ENCODE data around the gene CAPN10. TPM values are rescaled to one million over a fixed set of nuclear protein-coding genes. Genes with fewer than 3 reads are reported as not detected.

Gene CAPN10
- polyA plus RNA-seq, 4 donors = 20.5 to 41.1 (median 20.8) TPM

GRCh38 chr2:240636563-240637115, 50.1 kb downstream of the CAPN10 start:
- DNase-seq (ENCODE audit: low read depth in 4 of 4, low spot score in 3 of 4) = no peak

GRCh38 chr2:240637116-240637900, 50.8 kb downstream of the CAPN10 start:
- DNase-seq (ENCODE audit: low read depth in 4 of 4, low spot score in 3 of 4) = no peak

DNA sequence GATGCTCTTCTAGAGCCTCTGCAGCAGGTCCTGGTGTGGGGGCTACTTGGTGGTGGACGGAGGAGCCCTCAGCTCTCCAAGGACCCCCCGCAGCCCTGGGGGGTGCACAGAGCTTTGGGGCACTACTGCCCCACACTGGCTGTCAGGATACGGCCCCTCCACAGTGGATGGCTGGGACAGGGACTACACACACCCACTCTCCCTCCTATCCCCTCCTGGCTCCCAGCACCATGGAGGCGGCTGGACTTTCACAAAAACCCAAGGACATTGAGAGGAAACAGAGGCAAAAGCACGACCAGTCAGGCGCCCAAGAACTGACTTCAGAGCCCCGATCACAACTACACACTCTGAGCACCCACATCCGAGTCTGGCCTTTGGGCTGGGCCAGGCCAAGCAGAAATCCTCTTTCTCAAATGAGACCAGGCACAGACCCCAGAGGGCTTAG, 51.4 kb downstream of the CAPN10 start:
- DNase-seq (ENCODE audit: low read depth in 4 of 4, low spot score in 3 of 4) = no peak

DNA sequence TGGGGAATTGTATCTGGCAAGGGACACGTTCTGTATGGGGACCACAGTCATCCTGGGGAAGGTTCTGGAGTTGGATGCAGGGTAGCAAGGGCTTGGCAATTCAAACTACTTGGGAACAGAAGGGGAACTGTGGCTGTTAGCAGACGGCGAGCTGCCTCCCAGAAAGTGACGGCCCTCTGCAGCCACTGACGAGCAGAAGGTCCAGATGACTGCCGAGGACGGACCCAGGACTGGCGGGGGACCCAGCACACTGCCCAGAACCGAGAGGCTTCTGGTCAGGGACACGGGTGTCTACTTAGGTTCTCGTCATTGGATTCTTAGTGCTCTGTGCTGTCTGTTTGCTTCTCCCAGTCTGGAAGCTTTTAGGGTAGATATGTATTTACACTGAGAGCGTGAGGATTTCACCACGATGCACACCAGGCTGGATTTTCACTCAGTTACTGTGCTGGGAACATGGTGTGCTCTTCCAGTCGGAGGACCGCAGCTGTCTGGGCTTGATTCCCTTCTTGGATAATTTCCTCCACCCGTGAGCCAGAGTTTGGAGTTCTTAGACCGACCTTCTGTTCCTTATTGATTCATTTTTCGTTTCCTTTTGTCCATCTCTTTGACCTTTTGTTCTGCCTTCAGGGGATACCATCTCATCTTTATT, 52.1 kb downstream of the CAPN10 start:
- no peak for DNase-seq (ENCODE audit: low read depth in 4 of 4, low spot score in 3 of 4)

GRCh38 chr2:240639566-240639965, 53.0 kb downstream of the CAPN10 start:
- DNase-seq (ENCODE audit: low read depth in 4 of 4, low spot score in 3 of 4) = no peak

- no peak for DNase-seq (ENCODE audit: low read depth in 4 of 4, low spot score in 3 of 4)
Measured at GRCh38 chr2:240640939-240641338, 54.4 kb downstream of the CAPN10 start.

DNA sequence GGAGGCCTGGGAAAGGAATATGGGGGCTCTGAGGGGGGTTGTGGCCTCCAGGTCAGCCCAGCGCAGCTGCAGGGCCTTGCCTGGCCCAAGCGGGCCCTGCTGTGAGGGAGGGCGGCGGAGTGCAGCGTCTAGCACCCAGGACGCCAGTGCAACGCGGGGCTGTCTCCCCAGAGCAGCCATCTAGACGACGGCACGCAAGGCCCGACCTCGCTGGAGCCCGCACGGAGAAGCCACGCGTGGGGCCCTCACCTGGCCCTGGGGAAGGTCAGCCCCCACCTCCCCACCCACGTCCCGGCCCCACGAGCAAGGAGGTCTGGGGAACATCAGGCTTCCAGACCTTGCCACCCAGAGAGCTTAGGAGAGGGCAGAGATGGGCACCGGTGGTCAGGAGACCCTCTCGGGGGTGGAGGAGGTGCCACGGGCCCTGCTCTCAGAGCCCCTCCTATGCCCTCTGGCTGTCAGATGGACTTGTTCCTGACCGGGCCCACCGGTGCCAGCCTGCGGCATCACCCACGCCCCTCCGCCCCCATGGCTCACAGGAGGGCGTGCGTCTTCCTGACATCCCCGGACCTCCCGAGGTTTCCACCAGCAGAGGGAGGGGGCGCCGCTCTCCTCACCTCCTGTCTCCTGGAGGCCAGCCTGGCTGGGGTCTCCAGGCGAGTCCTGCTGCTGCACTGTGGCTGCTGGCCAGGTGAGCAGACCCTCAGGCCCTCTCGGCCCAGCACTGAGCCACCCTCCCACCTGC, 55.7 kb downstream of the CAPN10 start:
- no peak for DNase-seq (ENCODE audit: low read depth in 4 of 4, low spot score in 3 of 4)

- no peak for DNase-seq (ENCODE audit: low read depth in 4 of 4, low spot score in 3 of 4)
Measured at GRCh38 chr2:240642806-240643092, 56.2 kb downstream of the CAPN10 start.

DNA sequence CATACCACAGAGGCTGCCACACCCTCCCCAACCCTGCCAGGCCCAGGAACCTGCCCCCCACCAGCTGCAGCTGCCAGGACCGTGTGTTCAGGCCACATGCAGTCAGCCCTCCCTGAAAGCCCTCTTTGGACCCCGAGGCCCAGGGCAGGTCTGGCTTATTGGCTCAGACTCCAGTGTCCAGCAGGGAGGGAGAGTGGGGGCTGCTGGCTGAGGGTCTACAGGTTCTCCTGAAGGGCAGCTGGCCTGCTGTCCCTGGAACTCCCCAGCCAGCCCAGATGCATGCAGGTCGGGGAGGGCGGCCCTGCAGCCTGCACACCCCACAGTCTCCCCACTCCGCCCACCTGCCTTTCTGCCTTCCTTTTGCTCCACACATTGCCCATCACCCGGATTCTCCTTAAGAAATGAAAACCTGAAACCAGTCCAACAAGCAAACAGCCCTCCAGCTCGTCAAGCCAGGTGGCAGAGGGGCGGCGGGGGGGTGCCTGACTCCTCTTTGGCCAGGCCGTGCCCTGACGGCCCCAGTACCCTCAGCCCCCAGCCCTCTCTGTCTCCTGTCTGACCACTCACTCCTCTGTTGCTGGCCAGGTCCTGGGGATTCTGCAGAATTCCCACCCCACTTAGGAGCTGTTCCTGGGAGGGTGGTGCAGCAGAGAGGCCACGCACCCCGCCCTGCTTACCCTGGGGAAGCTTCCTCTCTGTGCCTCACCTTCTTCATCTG, 56.7 kb downstream of the CAPN10 start:
- DNase-seq (ENCODE audit: low read depth in 4 of 4, low spot score in 3 of 4) = no peak

DNA sequence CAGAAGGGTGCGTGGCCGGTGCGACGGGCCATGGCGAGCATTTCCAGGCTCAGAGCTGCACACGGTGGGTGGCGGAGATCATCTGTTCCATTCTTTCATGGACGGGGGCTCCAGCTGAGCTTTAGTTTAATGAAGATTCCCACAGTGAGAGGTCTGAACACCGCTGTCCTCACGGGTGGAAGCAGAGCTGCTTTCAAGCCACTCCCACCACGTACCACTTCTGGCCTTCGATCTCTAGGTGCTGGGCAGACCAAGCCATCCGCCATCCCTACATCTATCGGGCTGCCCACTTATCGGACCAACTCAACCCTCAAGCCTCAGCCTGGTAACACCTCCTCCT, 57.2 kb downstream of the CAPN10 start:
- no peak for DNase-seq (ENCODE audit: low read depth in 4 of 4, low spot score in 3 of 4)

- no peak for DNase-seq (ENCODE audit: low read depth in 4 of 4, low spot score in 3 of 4)
Measured at GRCh38 chr2:240644171-240644651, 57.7 kb downstream of the CAPN10 start.

- no peak for DNase-seq (ENCODE audit: low read depth in 4 of 4, low spot score in 3 of 4)
Measured at GRCh38 chr2:240644859-240645301, 58.3 kb downstream of the CAPN10 start.

- no peak for DNase-seq (ENCODE audit: low read depth in 4 of 4, low spot score in 3 of 4)
Measured at GRCh38 chr2:240645346-240645745, 58.8 kb downstream of the CAPN10 start.

DNA sequence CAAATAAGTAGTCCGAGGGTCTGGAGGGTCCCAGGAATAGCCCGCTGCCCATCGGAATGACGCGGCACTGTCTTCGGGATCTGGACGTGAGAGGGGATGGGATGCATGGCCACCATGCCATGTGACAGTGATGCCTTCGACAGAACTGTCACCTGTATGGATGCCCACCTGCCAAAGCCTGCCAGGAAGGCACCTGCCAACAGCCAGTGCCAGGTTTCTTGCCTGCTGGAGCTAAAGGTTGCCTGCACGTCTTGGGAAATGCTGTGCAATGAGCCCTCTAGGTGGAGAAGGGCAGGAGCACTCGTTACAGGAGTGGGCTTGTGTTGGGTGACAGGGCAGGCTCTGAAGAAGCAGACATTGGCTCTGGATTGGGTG, 59.3 kb downstream of the CAPN10 start:
- no peak for DNase-seq (ENCODE audit: low read depth in 4 of 4, low spot score in 3 of 4)

GRCh38 chr2:240646176-240646899, 59.8 kb downstream of the CAPN10 start:
- DNase-seq (ENCODE audit: low read depth in 4 of 4, low spot score in 3 of 4) = no peak

GRCh38 chr2:240646900-240647502, 60.5 kb downstream of the CAPN10 start:
- DNase-seq (ENCODE audit: low read depth in 4 of 4, low spot score in 3 of 4) = no peak

GRCh38 chr2:240647503-240648154, 61.1 kb downstream of the CAPN10 start:
- no peak for DNase-seq (ENCODE audit: low read depth in 4 of 4, low spot score in 3 of 4)

DNA sequence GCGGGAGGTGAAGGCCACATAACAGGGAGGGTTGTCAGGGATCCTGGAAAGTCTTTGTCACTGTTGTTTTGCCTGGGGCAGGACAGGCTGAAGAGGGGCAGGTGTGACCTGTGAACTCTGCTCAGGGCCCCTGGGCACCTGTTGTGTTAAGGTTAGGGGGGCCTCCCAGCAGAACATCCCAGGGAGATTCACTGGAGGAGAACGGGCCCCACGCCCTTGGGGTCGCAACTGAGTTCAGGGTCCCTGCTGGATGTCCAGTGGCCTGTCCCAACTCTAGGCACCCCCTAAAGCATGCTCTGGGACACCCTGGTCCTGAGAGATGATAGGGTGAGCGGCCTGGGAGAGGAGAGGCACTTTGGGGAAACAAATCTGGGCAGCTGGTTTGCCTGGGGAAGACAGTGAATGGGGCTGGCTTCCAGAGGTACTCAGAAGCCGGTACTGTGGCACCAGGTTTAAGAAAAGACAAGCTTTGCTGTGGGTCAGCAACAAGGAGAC, 61.7 kb downstream of the CAPN10 start:
- DNase-seq (ENCODE audit: low read depth in 4 of 4, low spot score in 3 of 4) = no peak

Data from left renal pelvis (tissue), 4 donors.